IPS-NIHi11 (cell line): Measurements from ENCODE around the gene RPL29.
A peak's percentile ranks its signal among the peaks of the same experiment; 100 is the strongest.
"Not testable (repeated sequence)": the region's sequence is repeated elsewhere in the genome, so short reads cannot be mapped to it uniquely, and the experiment has no call there.

Experiments
- DNase-seq: peaks from one replicate; pipeline ENCODE4 v3.0.0; 2012; ENCODE audit warnings: mixed read lengths, low spot score

RPL29 gene

DNA sequence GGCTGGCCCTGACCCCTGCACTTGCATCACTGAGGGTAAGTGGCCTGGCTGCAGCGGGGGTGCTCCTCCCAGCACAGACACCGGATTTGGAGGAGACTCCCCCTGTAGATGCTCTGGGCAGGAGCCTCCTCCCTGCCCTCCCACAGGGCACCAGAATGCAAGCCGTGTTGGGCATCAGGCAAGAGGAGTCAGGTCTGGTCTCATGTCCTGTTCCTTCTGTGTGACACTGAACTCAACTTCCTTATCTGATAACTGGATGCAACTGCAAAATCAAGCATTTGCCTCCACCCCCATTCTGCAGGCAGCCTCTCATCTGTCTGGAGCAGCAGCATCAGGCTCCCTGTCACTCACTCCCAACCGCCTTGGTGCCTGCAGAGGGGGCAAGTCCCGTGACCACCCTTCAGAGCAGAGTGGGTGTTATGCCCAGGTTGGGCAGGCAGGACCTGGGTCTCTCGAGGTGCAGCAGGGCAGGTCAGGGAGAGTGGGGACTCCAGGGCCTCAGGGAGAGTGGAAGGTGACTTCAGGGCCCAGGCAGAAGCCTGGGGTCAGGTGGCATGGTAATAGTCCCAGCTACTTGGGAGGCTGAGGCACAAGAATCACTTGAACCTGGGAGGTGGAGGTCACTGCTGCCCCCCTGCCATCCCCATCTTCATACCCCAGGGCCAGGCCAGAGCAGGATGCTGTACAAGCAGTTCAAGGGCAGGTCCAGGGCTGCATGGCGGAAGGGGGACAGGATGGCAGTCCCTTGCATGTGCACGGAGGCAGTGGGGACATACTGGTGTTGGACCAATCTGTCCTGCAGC, 10.5 kb upstream of the RPL29 start:
- DNase-seq = no peak

DNA sequence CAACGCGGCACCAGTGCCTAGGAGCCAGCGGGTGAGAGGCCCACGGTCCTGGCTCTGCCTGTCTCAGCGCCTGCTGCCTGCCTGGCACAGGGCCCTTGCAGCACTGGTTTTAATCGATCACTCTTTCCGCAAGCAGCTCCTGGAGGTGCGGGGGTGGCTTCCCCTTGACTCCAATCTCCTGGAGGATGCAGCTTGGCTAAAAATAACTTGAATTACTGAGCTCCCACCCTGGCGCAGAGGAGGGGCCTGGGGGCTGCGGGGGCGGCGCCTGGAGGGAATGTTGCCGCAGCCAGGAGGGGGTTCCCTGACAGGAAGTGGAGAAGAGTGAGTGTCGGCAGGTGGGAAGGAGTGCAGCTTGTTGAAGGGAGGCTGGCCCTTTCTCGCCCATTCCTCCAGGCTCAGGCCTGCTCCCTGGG, 9.9 kb upstream of the RPL29 start:
- DNase-seq = peak; percentile 86

DNA sequence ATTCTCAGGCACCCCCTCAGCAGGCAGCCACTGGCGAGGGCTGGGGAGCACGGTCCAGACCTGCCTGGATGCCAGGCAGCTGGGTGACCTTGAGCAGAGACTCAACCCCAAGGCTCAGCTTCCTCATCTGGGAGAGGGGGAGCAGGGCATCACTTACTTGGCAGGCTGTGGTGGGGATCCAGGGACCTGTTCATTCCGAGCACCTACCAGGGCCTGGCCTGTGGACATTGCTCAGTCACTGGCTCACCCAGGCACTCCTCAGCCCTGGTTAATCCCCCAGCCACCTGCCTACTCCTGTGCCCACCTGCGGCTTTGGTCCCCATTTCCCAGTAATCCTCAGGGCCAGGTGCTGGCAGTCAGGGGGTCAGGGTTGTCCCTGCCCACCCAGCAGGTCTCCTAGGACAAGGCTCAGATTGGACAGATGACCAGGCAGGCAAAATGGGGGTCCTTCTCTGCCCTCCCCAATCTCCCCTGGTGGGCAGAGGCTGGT, 9.3 kb upstream of the RPL29 start:
- DNase-seq = no peak

DNA sequence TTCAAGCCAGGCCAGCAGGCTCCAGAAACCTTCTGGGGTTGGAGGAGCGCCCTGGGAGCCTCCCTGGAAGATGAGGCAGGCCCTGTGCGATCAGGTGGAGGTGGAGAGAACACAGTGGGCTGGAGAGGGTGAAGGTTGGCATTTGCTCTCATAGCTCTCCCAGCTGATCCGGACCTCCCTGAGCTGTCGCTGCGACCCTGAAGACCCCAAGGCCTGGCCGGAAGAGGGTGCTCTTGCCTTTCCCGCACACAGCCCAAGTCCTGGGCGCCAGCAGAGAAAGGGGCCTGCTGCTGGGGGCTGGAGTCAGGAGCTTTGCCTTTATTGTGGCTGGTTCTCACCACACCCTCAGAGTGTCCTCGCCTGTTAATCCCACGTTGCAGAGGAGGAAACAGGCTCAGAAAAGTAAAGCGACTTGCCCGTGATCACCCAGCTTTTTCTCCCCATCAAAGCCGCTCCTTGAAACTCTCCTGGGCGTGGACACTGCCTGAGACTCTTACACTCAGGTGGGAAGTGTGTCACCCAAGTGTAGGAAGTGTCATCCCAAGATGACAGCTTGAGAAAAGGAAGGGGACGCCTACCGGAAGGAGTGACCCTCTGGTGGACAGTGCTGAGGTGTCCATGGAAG, 8.6 kb upstream of the RPL29 start:
- DNase-seq = peak; percentile 64

DNA sequence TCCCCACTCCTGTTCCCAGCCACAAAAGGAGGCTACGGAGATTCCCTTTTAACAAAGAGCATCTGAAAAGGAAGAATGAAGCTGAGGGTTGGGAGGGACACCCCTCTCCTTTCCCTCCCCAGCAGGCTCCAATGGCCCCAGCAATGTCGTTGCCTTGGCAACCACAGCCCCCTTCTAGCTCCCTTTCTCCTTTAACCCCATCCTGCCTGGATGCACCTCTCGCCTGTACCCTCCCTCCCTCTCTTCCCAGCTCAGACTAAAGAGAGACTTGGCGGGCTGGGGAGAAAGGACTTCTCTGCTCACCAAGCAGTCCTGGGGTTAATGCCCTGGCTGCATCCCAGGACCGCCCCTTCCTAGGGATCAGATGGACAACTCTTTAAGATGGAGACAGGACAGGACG, 7.1 kb upstream of the RPL29 start:
- no peak for DNase-seq

DNA sequence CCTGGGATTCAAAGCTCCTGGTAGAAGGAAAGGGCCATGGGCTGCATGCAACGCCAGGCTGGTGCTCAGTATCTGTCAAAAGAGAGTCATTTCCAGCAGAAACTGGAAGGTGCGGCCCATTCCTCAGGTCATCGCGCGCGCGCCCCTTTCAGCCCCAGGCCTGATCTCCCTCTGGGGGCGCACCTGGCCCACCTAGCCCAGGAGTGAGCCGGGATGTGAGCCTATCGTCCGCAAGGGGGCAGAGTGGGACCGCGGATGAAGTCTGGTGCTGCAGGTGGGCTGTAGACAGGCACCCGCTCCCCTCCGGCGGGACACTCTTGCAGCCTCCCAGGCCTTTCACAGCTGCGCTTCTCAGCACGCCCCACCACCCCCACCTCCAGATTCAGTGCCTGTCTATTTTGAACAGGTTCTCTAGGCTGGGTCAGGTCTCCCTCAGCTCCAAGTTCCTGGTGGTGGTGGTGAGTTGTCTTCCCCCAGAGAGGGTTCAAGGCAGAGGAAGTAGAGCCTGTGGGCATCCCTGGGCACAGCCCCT, 5.8 kb upstream of the RPL29 start:
- peak; percentile 95 for DNase-seq

DNA sequence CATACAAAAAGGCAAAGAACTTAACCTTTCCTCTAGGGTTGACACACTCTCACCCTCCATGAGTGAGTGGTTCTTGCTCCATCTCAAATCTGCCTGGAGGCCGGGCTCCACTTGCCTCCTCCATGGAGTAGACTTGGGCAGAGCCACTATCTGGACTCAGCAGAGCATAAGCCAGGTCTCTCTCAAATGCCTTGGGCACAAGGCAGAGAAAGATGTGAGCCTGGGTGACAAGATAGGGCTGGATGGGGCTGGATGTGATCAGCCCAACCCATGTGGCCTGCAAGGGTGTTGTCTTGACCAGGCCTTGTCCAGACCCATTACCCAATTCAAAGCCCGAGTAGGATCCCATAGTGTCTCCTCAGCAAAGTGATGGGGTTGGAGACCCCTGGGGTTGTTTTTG, 4.2 kb upstream of the RPL29 start:
- DNase-seq = no peak

DNA sequence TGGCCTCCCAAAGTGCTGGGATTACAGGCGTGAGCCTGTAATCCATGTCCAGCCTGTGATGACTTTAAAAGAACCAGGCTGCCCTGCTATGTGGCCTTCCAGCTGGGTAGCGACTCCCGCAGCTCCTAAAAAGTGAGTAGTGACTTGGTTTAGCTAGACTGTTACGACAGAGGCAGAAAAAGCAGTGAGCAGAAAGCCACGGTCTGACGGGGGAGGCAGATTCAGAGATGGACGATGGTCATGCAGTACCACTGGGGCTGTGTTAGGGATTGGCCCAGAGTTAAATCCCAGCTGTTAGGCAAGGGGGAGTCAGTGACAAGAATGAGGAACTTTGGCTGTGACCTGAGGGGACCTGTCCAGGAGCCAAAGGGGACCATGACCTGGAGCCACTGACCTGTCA, 3.1 kb upstream of the RPL29 start:
- no peak for DNase-seq

DNA sequence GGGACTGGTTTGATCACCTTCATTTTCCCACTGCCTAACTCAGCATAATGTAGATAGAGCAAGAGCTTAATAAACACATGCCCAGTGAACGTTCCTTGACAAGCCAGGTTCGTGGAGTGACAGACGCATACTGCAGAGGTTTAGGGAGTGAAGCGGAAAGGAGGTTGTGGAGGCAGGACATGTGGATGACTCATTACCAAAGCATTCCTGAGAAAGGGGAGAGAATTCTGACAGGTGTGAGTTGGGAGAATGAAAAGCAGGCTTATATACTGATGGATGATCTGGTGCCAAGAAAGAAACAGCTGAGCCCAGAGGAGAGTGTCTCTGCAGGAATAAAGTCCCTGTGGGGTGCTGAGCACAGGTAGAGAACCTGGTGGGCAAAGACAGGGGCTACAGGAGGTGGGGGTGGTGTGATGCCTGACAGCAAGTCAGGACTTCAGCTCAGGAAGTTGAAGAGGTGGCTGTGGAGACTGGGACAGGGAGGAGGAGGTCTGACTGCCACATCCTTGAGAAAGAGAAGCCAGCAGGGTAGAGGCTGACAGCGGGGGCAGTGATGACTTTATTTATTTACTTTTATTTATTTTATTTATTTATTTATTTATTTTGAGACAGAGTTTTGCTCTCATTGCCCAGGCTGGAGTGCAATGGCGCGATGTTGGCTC, 2.4 kb upstream of the RPL29 start:
- DNase-seq = no peak

DNA sequence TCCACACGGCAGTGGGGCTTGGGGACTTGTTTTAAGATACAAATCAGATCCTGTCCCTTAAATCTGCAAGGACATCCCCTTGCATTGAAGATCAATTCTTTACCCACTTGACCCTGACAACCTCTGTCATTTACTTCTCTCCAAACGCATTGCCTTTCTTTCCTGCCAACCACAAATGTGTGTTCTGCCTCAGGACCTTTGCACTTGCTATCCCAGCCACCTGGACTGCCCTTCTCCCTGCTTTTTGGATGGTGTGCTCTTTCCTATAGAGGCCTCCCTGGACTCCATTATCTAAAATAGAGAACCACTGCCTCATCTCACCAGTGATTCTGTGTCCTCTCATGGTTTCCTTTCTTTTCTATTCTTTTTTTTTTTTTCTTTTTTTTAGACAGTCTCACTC, 1.5 kb upstream of the RPL29 start:
- DNase-seq = no peak

DNA sequence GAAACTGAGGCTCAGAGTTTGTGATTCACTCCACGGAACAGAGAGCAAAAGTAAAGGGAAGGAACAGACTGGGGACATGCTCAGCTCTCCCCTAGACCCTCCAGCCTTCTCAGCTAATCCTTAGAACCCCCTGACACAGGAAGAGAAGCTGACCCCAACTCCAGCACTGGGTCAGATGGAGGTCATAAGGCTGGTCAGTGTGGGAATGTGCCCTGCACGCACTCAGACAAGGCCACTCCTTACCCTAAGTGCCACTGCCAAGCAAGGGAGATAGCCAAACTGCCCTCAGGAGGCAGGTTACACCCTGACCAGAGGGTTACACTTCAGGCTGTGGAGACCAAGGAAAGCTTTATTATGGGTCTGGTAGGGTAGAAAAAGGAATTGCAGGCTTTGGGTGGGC, 1.2 kb downstream of the RPL29 start:
- no peak for DNase-seq

DNA sequence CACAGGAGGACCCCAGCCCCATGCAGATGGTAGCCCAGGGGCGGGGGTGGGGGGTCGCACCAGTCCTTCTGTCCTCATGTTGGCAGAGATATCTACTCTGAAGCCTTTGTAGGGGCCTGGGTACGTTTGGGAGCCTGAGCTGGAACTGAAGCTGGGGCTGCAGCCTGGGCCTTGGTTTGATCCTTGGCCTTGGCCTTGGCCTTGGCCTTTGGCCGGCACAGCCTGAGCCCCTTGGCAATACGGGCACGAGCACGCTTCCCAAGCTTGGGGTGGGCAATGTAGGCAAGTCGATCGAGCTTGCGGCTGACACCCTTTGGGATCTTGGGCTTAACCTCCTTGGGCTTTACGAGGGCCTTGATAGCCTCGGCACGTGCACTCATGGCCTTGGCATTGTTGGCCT, 2.0 kb downstream of the RPL29 start:
- DNase-seq = not testable (repeated sequence)

DNA sequence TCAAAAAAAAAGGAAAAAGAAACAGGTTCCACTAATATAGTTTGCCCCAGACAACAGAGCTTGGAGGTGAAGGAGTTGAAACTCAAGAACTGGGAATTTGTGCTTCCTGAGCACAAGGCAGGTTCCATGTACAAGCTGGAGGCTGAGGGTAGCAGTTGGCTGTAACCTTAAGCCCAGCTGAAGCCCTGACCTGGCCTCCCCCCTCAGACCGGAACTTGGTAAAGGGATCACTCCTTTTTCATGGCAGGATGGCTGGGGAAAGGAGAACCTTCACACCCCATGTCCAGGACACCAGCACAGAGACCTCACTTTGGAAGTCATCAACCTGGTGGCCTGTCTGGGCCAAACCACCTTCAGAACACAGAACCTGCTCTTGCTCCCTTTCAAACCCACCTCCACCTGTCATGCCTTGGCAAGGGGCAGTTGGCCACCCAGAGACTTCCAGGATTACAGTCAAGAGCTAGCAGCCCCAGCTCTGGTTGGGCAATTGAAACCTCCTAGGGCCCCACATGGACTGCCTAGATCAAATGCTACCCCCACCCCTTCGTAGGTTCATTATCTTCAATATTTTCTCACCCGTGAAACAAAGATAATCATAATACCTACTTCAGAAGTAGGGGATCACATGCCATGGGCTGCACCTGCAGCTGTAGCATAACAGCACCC, 3.5 kb downstream of the RPL29 start:
- DNase-seq = no peak

DNA sequence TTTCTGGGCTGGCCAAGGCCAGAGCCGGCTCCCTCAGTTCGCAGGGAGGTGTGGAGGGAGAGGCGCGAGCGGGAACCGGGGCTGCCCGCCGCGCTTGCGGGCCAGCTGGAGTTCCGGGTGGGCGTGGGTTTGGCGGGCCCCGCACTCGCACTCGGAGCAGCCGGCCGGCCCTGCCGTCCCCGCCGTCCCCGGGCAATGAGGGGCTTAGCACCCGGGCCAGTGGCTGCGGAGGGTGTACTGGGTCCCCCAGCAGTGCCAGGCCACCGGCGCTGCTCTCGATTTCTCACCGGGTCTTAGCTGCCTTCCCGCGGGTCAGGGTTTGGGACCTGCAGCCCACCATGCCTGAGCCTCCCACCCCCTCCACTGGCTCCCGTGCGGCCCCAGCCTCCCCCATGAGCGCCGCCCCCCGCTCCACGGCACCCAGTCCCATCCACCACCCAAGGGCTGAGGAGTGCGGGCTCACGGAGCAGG, 5.2 kb downstream of the RPL29 start:
- not testable (repeated sequence) for DNase-seq

DNA sequence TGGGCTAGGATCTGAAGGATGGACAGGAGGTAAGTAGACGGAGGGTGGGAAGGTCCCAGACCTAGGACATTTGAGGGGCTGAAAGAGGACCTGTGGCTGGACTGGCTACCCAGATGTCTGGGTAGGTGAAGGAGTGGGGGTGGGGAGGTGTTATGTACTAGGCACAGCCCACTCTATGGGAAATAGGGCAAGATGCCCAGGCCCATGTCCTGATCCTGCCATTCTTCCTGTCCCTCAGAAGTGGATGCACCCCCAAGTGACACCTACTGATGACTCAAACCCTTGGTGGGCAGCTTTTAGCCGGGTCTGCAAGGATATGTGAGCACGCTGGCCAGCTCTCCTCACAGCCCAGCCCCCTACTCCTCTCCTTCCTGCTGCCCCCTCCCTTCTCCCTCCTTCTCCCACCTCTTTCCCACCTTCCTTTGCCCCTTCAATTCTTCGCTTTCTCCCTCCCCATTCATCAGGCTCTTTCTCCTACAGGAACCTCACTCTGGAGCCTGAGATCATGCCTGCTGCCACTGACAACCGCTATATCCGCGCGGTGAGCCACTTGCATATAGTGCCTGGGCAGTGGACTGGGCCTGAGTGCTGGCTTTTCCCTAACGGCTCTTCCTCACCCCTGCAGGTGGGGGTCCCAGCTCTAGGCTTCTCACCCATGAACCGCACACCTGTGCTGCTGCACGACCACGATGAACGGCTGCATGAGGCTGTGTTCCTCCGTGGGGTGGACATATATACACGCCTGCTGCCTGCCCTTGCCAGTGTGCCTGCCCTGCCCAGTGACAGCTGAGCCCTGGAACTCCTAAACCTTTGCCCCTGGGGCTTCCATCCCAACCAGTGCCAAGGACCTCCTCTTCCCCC, 7.2 kb downstream of the RPL29 start:
- DNase-seq = no peak

DNA sequence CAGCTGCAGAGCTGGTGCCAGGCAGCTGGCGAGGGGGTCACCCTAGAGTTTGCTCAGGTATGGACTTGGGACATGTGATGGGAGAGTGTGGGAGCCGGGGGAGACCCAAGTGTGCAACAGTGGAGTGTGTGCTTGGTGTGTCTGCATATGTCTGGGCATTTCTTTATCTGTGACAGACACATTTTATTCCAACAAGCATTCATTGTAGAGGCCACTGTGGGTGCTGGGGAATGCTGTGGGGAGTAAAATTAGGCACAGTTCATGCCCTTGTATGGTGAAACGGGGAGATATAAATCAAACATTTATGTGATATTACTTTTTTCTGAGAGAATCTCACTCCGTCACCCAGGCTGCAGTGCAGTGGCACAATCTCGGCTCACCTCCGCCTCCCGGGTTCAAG, 8.1 kb downstream of the RPL29 start:
- no peak for DNase-seq

DNA sequence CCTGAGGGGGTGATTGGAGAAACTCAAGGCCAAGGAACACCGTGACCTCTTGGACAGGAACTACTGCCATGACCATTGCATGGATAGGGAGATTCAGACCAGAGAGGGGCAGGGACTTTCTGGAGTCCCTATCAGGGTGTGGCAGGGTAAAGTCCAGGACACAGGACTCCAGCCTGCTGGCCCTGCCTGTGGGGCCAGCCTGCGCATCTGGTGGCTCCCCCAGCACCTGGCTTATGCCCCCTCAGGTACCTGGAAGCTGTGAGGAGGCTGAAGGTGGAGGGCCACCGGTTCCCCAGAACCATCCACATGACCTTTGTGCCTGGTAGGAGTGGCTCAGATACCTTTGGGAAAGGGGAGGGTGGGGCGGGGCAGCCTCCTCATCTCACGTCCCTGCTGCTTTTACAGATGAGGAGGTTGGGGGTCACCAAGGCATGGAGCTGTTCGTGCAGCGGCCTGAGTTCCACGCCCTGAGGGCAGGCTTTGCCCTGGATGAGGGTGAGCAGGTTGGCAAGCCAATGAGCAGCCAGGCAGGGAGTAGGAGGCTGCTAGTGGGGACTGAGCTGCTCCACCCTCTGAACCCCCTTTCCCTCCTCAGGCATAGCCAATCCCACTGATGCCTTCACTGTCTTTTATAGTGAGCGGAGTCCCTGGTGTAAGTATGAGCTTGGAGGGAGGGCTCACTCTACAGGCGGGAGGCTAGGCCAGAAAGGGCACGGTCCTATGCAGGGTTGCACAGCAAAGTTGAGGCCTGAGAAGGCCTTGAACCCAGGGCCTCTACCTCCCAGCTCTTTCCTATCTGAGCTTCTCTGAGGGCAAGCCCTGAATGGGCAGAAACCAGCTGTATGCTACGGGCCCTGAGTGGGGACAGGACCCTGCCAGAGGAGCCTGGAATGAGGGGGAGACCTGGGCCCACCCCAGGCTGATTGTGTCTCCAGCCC, 9.4 kb downstream of the RPL29 start:
- DNase-seq = no peak

DNA sequence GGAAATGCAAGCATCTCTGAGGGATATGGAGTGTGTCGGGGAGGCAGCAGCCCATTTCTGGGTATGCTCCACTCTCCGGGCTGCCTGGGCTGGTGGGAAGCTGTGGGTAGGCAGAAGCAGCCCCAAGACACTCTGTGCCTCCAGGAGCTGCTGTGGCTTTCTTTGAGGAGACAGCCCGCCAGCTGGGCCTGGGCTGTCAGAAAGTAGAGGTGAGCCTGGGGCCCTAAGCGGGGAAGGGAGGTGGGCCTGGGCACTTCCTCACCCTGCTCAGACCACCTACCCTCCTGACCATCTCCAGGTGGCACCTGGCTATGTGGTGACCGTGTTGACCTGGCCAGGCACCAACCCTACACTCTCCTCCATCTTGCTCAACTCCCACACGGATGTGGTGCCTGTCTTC, 10.6 kb downstream of the RPL29 start:
- DNase-seq = no peak

DNA sequence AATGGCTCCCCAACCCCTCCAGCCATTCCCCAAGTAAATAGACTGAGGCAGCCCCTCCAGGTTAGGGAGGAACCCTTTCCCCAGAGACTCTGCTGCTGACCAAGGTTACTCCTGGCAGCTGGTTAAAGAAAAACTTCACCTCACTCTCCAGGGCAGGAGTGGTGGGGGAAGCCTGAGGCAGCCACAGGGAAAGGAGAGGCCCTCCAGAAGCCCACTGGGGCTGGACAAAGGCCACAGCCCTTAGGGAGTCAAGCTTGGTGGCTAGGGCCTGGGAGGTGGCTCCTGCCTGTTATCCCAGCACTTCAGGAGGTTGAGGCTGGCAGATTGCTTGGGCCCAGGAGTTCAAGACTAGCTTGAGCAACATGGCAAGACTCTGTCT, 11.4 kb downstream of the RPL29 start:
- no peak for DNase-seq

DNA sequence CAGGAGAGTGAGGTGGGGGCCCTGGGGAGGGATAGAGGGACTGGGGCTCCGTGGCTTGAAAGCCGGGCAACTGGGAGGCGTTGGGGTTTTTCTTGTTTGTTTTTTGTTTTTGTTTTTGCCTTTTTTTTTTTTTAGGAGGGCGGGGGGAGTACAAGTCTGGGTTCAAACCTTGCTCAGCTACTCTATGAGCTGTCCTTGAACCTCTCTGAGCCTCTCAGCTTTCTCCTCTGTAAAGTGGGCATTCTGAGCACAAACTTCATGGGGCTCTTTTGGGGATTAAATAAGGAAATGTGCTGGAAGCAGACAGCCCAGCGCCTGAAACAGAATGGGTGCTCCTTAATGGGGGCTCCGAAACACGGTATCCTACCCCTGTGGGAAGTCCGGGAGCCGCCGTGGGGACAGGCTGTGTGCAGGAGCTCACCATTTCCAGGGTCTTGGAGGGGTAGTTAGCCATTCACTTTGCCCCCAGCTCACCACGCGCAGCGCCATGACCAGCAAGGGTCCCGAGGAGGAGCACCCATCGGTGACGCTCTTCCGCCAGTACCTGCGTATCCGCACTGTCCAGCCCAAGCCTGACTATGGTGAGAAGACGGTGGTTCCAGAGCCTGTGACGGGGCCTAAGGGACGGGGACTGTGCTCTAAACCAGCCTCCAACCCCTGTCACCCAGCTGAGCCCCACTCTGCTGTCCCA, 12.0 kb downstream of the RPL29 start:
- DNase-seq = no peak
